Neuronal stem cell (in vitro differentiated cells): Measurements from ENCODE around the gene ABR.

Source experiments
- DNase-seq: peaks from one replicate; pipeline ENCODE4 v3.0.0-alpha.2; 2013; ENCODE audit warnings: low spot score
- H2AFZ ChIP-seq: one replicate; pipeline ENCODE4 v1.6.1; 2013; ENCODE audit warnings: mild to moderate bottlenecking, low read length, inconsistent platforms
- H2AK5ac ChIP-seq: 2 replicates; pipeline ENCODE4 v1.6.1; 2013; ENCODE audit warnings: low read depth, mild to moderate bottlenecking, inconsistent platforms, low read length, moderate library complexity, mixed read lengths
- H2BK120ac ChIP-seq: 2 replicates; pipeline ENCODE4 v1.6.1; 2013; ENCODE audit warnings: low read depth, mild to moderate bottlenecking, inconsistent platforms, low read length, moderate library complexity, mixed read lengths
- H2BK12ac ChIP-seq: one replicate; pipeline ENCODE4 v1.6.1; 2013; ENCODE audit warnings: low read length, inconsistent platforms
- H2BK15ac ChIP-seq: 2 replicates; pipeline ENCODE4 v1.6.1; 2013; ENCODE audit warnings: mild to moderate bottlenecking, low read length, inconsistent platforms, mixed read lengths
- H2BK5ac ChIP-seq: one replicate; pipeline ENCODE4 v1.6.1; 2013; ENCODE audit warnings: inconsistent platforms, mild to moderate bottlenecking, low read length, moderate library complexity
- H3K14ac ChIP-seq: one replicate; pipeline ENCODE4 v1.6.1; 2013; ENCODE audit warnings: low read length, inconsistent platforms
- H3K18ac ChIP-seq: 2 replicates; pipeline ENCODE4 v1.6.1; 2013; ENCODE audit warnings: low read length, inconsistent platforms
- H3K23ac ChIP-seq: 2 replicates; pipeline ENCODE4 v1.6.1; 2013; ENCODE audit warnings: low read depth, mild to moderate bottlenecking, mixed read lengths, low read length, inconsistent platforms; ENCODE audit not compliant: poor library complexity
- H3K27ac ChIP-seq: replicated peaks from 3 replicates; pipeline ENCODE4 v1.5.1; 2013; ENCODE audit warnings: low read length, inconsistent platforms
- H3K27me3 ChIP-seq, 3 experiments: 2 replicates each; pipeline ENCODE4 v1.6.1; 2013; ENCODE audit warnings: low read length in 3 of 3, mild to moderate bottlenecking in 2 of 3, inconsistent platforms in 1 of 3, low read depth in 1 of 3, mixed read lengths in 1 of 3, moderate library complexity in 1 of 3; ENCODE audit not compliant: control insufficient read depth in 3 of 3, insufficient read depth in 3 of 3
- H3K36me3 ChIP-seq, 2 donors: replicated peaks in 1 of 2; 2 replicates each; pipeline ENCODE4 v1.6.1; 2013; ENCODE audit warnings: low read length in 2 of 2; ENCODE audit not compliant: control insufficient read depth in 2 of 2, insufficient read depth in 2 of 2
- H3K4ac ChIP-seq: 2 replicates; pipeline ENCODE4 v1.6.1; 2013; ENCODE audit warnings: inconsistent platforms, mild to moderate bottlenecking, low read length, moderate library complexity
- H3K4me1 ChIP-seq, 2 donors: 1 replicate in 1 of 2; 2 replicates in 1 of 2; pipeline ENCODE4 v1.6.1; 2013; ENCODE audit warnings: low read length in 2 of 2, low read depth in 1 of 2; ENCODE audit not compliant: control insufficient read depth in 2 of 2, insufficient read depth in 1 of 2
- H3K4me2 ChIP-seq: one replicate; pipeline ENCODE4 v1.6.1; 2013; ENCODE audit warnings: mild to moderate bottlenecking, low read length, inconsistent platforms; ENCODE audit not compliant: insufficient read depth, poor library complexity, severe bottlenecking
- H3K4me3 ChIP-seq, 2 donors: 2 replicates each; pipeline ENCODE4 v1.5.1; 2013; ENCODE audit warnings: low read length in 2 of 2, mild to moderate bottlenecking in 2 of 2, inconsistent platforms in 1 of 2, moderate library complexity in 1 of 2
- H3K79me1 ChIP-seq: one replicate; pipeline ENCODE4 v1.6.1; 2013; ENCODE audit warnings: low read depth, mild to moderate bottlenecking, inconsistent platforms, low read length, moderate library complexity
- H3K9ac ChIP-seq: one replicate; pipeline ENCODE4 v1.6.1; 2013; ENCODE audit warnings: mild to moderate bottlenecking, low read depth, low read length, inconsistent platforms; ENCODE audit not compliant: poor library complexity
- H3K9me3 ChIP-seq, 2 donors: replicated peaks in 1 of 2; 2 replicates each; pipeline versions ENCODE3 to v1.6.1; 2013; ENCODE audit warnings: low read length in 2 of 2, mild to moderate bottlenecking in 2 of 2, inconsistent platforms in 1 of 2, low read depth in 1 of 2, mixed read lengths in 1 of 2, moderate library complexity in 1 of 2; ENCODE audit not compliant: control insufficient read depth in 2 of 2, insufficient read depth in 1 of 2
- H4K8ac ChIP-seq: one replicate; pipeline ENCODE4 v1.6.1; 2013; ENCODE audit warnings: low read depth, mild to moderate bottlenecking, inconsistent platforms, low read length, moderate library complexity
- H4K91ac ChIP-seq: one replicate; pipeline ENCODE4 v1.6.1; 2013; ENCODE audit warnings: low read length, low read depth, mild to moderate bottlenecking, inconsistent platforms; ENCODE audit not compliant: poor library complexity
- WGBS, 2 donors: extraction: QIAGEN DNeasy Blood & Tissue Kit; methylation state at CpG; one replicate each; pipeline ENCODE4 v1.1.7; 2013; ENCODE audit warnings: missing lambda C conversion rate in 2 of 2, mixed read lengths in 1 of 2; ENCODE audit not compliant: insufficient read length in 2 of 2, insufficient replicate concordance in 1 of 2; ENCODE audit errors: extremely low coverage in 2 of 2; 5-methylcytosine and 5-hydroxymethylcytosine counted together

Gene ABR

DNA sequence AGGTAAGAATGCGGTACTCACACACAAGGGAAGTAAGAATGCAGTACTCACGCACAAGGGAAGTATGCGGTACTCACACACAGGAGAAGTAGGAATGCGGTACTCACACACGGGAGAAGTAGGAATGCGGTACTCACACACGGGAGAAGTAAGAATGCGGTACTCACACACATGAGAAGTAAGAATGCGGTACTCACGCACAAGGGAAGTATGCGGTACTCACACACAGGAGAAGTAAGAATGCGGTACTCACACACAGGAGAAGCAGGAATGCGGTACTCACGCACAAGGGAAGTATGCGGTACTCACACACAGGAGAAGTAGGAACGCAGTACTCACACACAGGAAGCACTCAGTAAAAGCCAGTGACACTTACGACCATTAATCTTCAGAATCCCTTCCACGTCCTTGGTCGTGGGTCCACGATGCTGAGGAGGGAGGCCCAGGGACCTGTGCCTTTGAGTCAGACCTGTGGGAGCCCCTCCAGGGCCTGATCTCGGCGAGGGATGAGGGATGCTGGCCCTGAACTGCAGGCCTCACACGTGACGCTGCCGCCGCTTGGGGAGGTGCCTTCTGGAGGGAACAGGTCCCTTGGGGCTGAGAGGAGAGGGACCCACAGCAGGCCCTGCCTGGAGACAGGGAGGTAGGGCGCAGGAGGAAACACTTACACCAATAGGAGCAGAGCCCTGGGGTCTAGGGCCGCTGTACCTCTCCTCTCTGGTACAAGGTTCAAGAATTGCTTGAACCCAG is 20.2 kb downstream of the ABR start:
- Histone ChIP-seq H3K4ac (no peak overlapping the region), H2BK12ac (no peak overlapping the region), H3K23ac (peak overlapping the region; percentile 7), H2BK5ac (no peak overlapping the region), H3K4me2 (no peak overlapping the region), H2AFZ (no peak overlapping the region), H3K27me3 (no peaks in the 10 kb centered on the region), H3K36me3 (peaks cover 6 to 10% of the 10 kb centered on the region in 2 donors), H2BK120ac (no peak overlapping the region), H3K18ac (no peak overlapping the region), H2AK5ac (no peak overlapping the region), H3K27ac (no peak overlapping the region), H3K9me3 (peaks cover 2 to 4% of the 10 kb centered on the region in 2 donors), H4K91ac (no peak overlapping the region), H3K4me1 (peaks cover 0 to 6% of the 10 kb centered on the region in 2 donors), H3K79me1 (peaks cover 13% of the 10 kb centered on the region), H4K8ac (peak overlapping the region; percentile 77), H3K9ac (peak overlapping the region; percentile 34), H3K14ac (no peak overlapping the region), H3K4me3 (no peak overlapping the region), H2BK15ac (no peak overlapping the region)
- no CpG with 5 or more reads among the region's 28 CpGs for WGBS, 2 donors
- no peak for DNase-seq

GRCh38 chr17:1158879-1159278 is 20.9 kb downstream of the ABR start:
- H3K23ac ChIP-seq: no peak overlapping the region
- WGBS, 2 donors: no CpG with 5 or more reads among the region's 8 CpGs
- H2AK5ac ChIP-seq: no peak overlapping the region
- H3K27me3 ChIP-seq: no peaks in the 10 kb centered on the region
- peaks cover 7 to 14% of the 10 kb centered on the region in 2 donors for H3K4me1 ChIP-seq
- no peak overlapping the region for H2BK12ac ChIP-seq
- no peak overlapping the region for H2BK5ac ChIP-seq
- no peak for DNase-seq
- H3K36me3 ChIP-seq: peaks cover 6 to 10% of the 10 kb centered on the region in 2 donors
- H3K4me3 ChIP-seq: no peak overlapping the region
- no peak overlapping the region for H2AFZ ChIP-seq
- H2BK120ac ChIP-seq: no peak overlapping the region
- H3K9ac ChIP-seq: no peak overlapping the region
- no peak overlapping the region for H4K8ac ChIP-seq
- no peak overlapping the region for H3K18ac ChIP-seq
- peaks cover 2 to 4% of the 10 kb centered on the region in 2 donors for H3K9me3 ChIP-seq
- peaks cover 13% of the 10 kb centered on the region for H3K79me1 ChIP-seq
- no peak overlapping the region for H2BK15ac ChIP-seq
- no peak overlapping the region for H3K4ac ChIP-seq
- no peak overlapping the region for H3K14ac ChIP-seq
- H3K27ac ChIP-seq: no peak overlapping the region
- H4K91ac ChIP-seq: no peak overlapping the region
- no peak overlapping the region for H3K4me2 ChIP-seq

- no CpG with 5 or more reads among the region's 12 CpGs for WGBS, 2 donors
- Histone ChIP-seq H3K4ac (no peak overlapping the region), H3K4me3 (no peak overlapping the region)
These were observed 22.9 kb downstream of the ABR start for GRCh38 chr17:1156864-1157263.

DNA sequence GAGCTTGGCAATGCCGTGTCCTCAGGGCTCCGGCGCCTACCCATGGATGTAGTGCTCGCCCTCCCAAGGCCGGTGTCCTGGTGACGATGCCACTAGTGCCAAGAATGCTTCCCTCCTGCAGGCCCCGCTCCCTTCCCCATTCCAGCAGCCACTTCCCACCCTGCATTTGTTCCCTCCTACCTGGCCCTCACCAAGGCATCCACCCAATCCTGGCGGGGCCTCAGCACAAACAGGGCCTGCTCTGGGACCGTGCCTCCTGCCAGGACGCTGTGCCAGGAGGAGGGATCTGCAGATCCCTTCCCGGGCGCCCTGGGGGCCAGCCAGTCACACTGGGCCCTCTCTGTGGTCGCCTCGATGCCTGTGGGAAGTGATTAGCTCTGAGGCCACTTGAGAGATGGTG is 25.1 kb downstream of the ABR start:
- WGBS, 2 donors: no CpG with 5 or more reads among the region's 14 CpGs
- H3K4ac ChIP-seq: no peak overlapping the region

More at GRCh38 chr17:1156864-1157263, 22.9 kb downstream of the ABR start:
- no peak overlapping the region for H4K8ac ChIP-seq
- H3K9me3 ChIP-seq: peaks cover 2 to 4% of the 10 kb centered on the region in 2 donors
- no peak overlapping the region for H2BK15ac ChIP-seq
- DNase-seq: no peak
- H2AFZ ChIP-seq: no peak overlapping the region
- H3K27ac ChIP-seq: no peak overlapping the region
- H2BK12ac ChIP-seq: no peak overlapping the region
- no peak overlapping the region for H3K4me2 ChIP-seq
- no peak overlapping the region for H2BK5ac ChIP-seq
- peaks cover 6 to 10% of the 10 kb centered on the region in 2 donors for H3K36me3 ChIP-seq
- H3K4me1 ChIP-seq: peaks cover 8 to 14% of the 10 kb centered on the region in 2 donors
- peaks cover 13% of the 10 kb centered on the region for H3K79me1 ChIP-seq
- no peaks in the 10 kb centered on the region for H3K27me3 ChIP-seq
- H3K18ac ChIP-seq: no peak overlapping the region
- no peak overlapping the region for H4K91ac ChIP-seq
- no peak overlapping the region for H2AK5ac ChIP-seq
- no peak overlapping the region for H3K14ac ChIP-seq
- H3K9ac ChIP-seq: no peak overlapping the region
- no peak overlapping the region for H3K23ac ChIP-seq
- H2BK120ac ChIP-seq: no peak overlapping the region

More for the DNA sequence above, 25.1 kb downstream of the ABR start:
- Histone ChIP-seq H3K14ac (no peak overlapping the region), H3K4me1 (peaks cover 8% of the 10 kb centered on the region in 2 donors), H3K9me3 (peaks cover 2% of the 10 kb centered on the region in 2 donors), H2BK120ac (no peak overlapping the region), H2AFZ (no peak overlapping the region), H3K18ac (peak overlapping the region; percentile 59), H2BK12ac (no peak overlapping the region), H3K4me3 (no peak overlapping the region), H4K91ac (no peak overlapping the region), H3K23ac (peak overlapping the region; percentile 37), H4K8ac (no peak overlapping the region), H3K27ac (no peak overlapping the region), H3K79me1 (peaks cover 7% of the 10 kb centered on the region), H3K36me3 (peaks cover 9 to 12% of the 10 kb centered on the region in 2 donors), H3K27me3 (no peaks in the 10 kb centered on the region), H2BK5ac (no peak overlapping the region), H3K4me2 (no peak overlapping the region), H2AK5ac (peak overlapping the region; percentile 33), H2BK15ac (no peak overlapping the region), H3K9ac (peak overlapping the region; percentile 36)
- no peak for DNase-seq
